K562 (cell line): ENCODE measurements around the gene C2.
A peak's percentile ranks its signal among the peaks of the same experiment; 100 is the strongest.

Source experiments
- ATF7 ChIP-seq: fragments of 450-650 bp; IDR thresholded peaks from 2 replicates; pipeline ENCODE4 v1.7.1; 2014; ENCODE audit warnings: mild to moderate bottlenecking, moderate library complexity
- CHD1 ChIP-seq: fragments of 200-600 bp; sonication (generic); IDR thresholded peaks from one replicate; pipeline ENCODE4 v1.6.1; 2012; ENCODE audit warnings: mild to moderate bottlenecking, moderate library complexity, low read length, inconsistent platforms
- CREB5 ChIP-seq: fragments of 250-450 bp; sonication (Bioruptor Pico); IDR thresholded peaks from 2 replicates; pipeline ENCODE4 v1.5.0; 2020; ENCODE audit warnings: mild to moderate bottlenecking
- CTCF ChIP-seq, 3 experiments: IDR thresholded peaks in 2 of 3; conservative IDR thresholded peaks in 1 of 3; 2 replicates each; pipeline ENCODE4 v1.5.1; 2011 to 2012; ENCODE audit warnings: low read length in 3 of 3, mild to moderate bottlenecking in 3 of 3, control low read depth in 2 of 3, improper control_type of control experiment in 1 of 3, inconsistent platforms in 1 of 3, low read depth in 1 of 3, mixed read lengths in 1 of 3, moderate library complexity in 1 of 3; ENCODE audit not compliant: insufficient read depth in 2 of 3
- CXXC5 ChIP-seq: fragments of 250-450 bp; sonication (Bioruptor Pico); IDR thresholded peaks from 2 replicates; pipeline ENCODE4 v1.8.0; 2022; ENCODE audit warnings: inconsistent platforms, mild to moderate bottlenecking, moderate library complexity
- GABPA ChIP-seq: fragments of 200-800 bp; sonication (Bioruptor generic); conservative IDR thresholded peaks from 2 replicates; pipeline ENCODE4 v1.6.1; 2016; ENCODE audit warnings: low read depth, missing genetic modification characterization, missing compliant biosample characterization
- HDAC1 ChIP-seq, 2 experiments: fragments of 450-650 bp; IDR thresholded peaks; 2 replicates each; pipeline ENCODE4 v1.6.1; 2016 to 2017; ENCODE audit warnings: inconsistent platforms in 1 of 2, mild to moderate bottlenecking in 1 of 2, moderate library complexity in 1 of 2
- ID3 ChIP-seq, 2 experiments: fragments of 250-450 bp in 1 of 2; fragments of 450-650 bp in 1 of 2; sonication (Bioruptor Pico) in 1 of 2; IDR thresholded peaks; 2 replicates each; pipeline versions ENCODE4 v1.6.1 to v1.8.0; 2016 to 2021; ENCODE audit warnings: mild to moderate bottlenecking in 2 of 2, moderate library complexity in 2 of 2, missing compliant biosample characterization in 1 of 2, missing genetic modification characterization in 1 of 2
- PKNOX1 ChIP-seq: fragments of 450-650 bp; IDR thresholded peaks from 2 replicates; pipeline ENCODE4 v1.6.1; 2016
- POLR2AphosphoS2 ChIP-seq: IDR thresholded peaks from 2 replicates; pipeline ENCODE4 v1.6.1; 2012; ENCODE audit warnings: low read length, improper control_type of control experiment
- POLR2AphosphoS5 ChIP-seq: IDR thresholded peaks from 2 replicates; pipeline ENCODE4 v1.6.1; 2011; ENCODE audit warnings: mild to moderate bottlenecking, low read depth, low read length, moderate library complexity; ENCODE audit not compliant: control insufficient read depth, insufficient read depth
- ZNF263 ChIP-seq: sonication (generic); formaldehyde crosslinking; IDR thresholded peaks from 2 replicates; pipeline ENCODE4 v1.8.0; 2022; ENCODE audit warnings: mild to moderate bottlenecking, missing genetic modification reagents, borderline replicate concordance

- TF ChIP-seq CTCF (IDR thresholded peaks at IDR 0.05 in 2 of 3, conservative IDR thresholded peaks at IDR 0.05 in 1 of 3; ENCODE audit: insufficient read depth in 2 of 3, low read depth in 1 of 3, low read length in 3 of 3) (no peak), POLR2AphosphoS2 (no peak), HDAC1 (IDR thresholded peaks at IDR 0.05) (no peak), CREB5 (CRISPR knock-in tag) (no peak), ATF7 (no peak), CXXC5 (CRISPR knock-in tag) (no peak), ZNF263 (CRISPR knock-in tag) (0 out of 2 replicates have a peak, but pooled peaks have one; percentile 50), POLR2AphosphoS5 (no peak), GABPA (no peak), CHD1 (peak; percentile 71), PKNOX1 (no peak), ID3 (CRISPR knock-in tag; IDR thresholded peaks at IDR 0.05) (no peak), ID3 (tag; IDR thresholded peaks at IDR 0.05) (no peak)
Observed at GRCh38 chr6:31958412-31958740, 30.9 kb downstream of the C2 start.
